ENCODE measurements around the gene HELT.
"Not testable (repeated sequence)": the region's sequence is repeated elsewhere in the genome, so short reads cannot be mapped to it uniquely, and the experiment has no call there.

Gene HELT, protein sequence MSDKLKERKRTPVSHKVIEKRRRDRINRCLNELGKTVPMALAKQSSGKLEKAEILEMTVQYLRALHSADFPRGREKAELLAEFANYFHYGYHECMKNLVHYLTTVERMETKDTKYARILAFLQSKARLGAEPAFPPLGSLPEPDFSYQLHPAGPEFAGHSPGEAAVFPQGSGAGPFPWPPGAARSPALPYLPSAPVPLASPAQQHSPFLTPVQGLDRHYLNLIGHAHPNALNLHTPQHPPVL

DNA sequence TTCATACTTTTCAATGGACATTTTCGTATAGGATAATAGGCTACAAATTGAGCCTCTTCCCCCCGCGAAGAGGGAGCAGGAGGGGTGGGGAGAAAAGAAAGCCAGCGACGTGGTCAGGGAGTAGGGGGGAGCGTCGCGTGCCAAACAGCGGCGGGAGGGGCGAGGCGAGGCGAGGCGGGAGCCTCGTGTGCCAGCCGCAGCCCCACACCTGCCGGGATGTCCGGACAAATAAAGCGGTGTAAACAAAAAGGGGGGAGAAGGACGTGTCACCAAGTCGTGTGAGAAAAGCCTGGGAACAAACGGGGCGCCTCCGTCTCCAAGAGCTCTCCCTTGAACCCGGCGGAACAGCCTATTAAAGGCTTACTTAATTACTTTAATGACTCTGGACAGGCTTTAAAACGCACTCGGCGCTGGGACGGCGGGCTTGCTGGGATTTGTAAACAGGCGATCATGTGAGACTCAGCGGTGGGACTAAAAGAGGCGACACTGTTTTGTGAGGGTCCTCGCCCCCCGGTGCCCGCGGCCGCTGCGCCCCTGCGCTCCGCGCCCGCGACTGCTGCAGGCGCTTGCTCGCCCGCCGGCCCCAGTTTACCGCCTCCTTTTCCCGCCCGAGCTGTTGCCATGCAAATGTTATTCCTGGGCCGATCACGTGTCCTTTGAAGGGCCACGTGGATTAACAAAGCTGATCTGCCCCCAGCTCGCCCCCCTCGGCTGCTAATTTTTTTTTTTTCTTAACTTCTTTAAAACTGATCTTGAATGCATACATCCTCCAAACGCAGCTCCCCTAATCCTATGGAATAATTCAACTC lies at the start of gene HELT:
Gene HELT, plus strand, starts transcription at position 527 of the 809 bp plus-strand sequence. CDS start 439 bp downstream, outside the sequence.
- DNase-seq: no peak

DNA sequence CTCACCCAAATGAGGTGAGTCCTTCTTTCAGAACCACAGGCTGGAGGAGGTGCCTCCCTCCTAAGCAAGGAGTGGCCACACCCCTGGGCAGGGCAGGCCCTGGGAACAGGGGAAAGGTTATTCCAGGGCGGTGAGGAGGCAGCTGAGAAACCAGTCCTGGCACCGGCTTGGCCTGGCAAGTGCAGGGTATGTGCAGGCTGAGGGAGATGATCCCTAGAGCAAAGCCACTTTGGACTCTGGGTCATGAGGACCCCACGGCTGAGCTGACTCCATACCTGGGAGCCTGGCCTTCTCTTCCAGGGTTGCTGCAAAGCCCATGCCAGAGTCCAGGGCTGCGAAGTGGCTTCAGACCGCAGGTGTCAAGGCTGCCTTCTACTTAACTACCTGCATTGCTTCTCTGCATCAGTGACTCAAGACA lies 49.5 kb upstream of the HELT start:
- no peak for DNase-seq

DNA sequence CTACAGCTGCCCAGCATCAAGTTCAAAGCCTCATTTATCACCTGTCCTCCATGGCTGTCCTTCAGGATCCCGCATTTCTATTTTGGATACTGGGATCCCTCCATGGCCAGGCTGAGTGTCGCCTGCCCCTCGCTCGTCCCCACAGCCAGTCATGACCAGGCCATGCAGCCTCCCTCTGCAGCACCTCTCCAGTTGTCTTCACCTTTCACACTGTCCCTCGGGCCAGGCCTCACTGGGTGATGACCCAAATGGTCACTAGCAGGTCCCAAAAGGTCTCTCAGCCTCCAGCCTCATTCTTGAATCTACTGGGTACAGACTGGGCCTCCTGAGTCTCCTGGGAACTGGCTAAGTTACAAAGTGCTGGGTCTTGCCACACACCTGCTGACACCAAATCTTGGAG lies 48.7 kb upstream of the HELT start:
- DNase-seq: no peak

DNA sequence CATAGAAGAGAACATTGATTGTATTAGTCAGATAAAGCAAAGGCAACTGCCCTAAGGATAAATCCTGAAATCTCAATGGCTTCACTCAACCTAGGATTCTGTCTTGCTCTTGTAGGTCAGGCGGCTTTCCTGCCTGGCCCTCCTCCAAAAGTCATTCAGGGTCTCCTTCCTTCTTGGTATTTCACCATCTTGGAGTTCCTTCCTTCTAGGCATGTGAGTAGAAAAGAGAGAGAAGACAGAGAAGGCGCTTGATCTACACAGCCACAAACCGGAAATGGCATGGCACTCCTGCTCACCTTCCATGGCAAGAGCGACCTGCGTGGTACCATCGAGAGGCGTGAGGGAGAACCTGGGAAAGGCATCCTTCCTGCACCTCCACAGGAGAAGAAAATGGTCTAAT lies 45.3 kb upstream of the HELT start:
- no peak for DNase-seq

DNA sequence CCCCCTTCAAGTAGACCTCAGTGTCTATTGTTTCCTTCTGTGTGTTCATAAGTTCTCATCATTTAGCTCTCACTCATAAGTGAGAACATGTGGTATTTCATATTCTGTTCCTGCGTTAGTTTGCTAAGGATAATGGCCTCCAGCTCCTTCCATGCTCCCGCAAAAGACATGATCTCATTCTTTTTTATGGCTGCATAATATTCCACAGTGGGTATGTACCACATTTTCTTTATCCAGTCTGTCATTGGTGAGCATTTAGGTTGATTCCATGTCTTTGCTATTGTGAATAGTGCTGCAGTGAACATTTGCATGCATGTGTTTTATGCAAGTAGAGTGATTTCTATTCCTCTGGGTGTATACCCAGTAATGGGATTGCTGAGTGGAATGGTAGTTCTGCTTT lies 41.9 kb upstream of the HELT start:
- DNase-seq: not testable (repeated sequence)

DNA sequence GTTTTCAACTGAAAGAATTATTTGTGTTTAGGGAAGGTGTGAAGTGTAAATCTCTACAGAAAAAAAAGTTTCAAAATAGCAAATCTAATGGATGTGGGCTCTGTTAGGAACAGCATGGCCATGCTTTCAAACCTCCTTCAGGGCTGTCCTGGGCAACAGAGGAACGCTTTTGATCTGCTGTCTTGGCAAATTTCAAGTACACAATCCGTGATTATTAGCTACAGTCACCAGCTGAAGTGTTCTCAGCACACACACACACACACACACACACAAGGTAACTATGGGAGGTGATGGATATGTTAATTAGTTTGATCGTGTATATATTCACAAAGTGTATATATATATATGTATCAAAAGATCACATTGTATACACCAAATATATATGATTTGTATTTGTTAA lies 40.5 kb upstream of the HELT start:
- DNase-seq: no peak

DNA sequence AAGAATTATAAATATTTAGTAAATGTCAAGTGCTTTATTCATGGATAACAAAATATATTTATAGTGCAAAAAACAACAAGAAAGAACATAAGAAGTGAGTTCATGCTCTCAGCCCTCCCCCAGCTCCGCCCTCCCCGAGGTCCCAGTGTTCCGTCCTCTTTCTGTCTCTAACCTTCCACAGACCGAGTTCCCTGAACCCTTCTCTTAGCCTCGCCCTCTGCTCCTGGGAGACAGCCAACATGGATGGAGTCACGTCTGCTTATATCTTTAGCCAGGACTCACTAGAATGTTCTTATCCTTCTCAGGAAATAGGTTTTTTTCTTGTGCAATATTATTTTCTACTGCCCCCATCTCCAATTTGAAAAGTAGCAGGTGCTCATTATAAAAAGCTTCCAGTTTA lies 40.1 kb upstream of the HELT start:
- DNase-seq: no peak

DNA sequence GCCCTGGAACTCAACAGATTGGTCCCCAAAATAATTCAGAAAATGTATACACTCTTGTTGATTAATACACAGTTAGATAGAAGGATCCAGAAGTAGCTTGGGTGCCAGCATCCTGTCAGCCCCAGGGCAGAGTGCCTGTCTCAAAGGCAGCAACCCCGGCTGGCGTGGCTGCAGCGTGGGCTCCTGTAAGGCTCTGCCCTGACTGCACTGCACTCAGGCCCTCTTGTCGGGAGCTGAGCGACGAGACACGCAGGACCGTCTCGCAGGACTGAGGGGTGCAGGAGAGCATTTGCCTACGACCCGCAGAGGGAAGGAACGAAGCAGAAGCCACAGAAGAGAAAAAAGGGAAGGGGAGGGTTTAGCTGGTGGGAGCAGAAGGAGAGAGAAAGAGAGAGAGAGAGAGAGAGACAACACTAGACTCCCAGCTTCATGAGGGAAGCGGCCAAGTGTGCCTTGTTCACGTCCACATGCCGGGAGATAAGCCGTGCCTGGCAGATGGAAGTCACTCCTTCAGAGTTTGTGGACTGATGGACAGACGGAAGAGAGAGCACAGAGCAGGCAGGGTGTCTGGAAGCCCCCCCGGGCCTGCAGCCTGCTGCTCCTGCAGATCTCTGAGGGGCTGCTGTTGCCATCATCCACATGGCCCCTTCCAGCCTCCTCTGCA lies 38.7 kb upstream of the HELT start:
- no peak for DNase-seq

DNA sequence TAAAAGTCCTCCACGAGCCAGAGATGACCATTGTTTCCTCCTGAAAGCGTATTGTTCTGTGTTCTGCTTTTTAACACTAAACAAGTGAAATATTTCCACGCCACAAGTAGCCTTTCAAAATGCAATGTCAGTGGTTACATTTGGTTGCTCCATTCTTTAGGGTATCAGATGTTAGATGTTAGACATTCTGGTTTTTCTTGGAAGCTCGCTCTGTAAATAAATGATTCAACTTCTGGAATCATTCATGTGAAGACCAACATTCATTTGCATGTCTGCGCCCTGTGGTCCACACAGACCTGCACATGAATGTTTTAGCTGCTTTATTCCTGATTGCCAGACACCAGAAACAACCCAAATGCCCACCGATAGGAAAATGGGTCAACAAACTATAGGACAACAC lies 38.0 kb upstream of the HELT start:
- DNase-seq: no peak

DNA sequence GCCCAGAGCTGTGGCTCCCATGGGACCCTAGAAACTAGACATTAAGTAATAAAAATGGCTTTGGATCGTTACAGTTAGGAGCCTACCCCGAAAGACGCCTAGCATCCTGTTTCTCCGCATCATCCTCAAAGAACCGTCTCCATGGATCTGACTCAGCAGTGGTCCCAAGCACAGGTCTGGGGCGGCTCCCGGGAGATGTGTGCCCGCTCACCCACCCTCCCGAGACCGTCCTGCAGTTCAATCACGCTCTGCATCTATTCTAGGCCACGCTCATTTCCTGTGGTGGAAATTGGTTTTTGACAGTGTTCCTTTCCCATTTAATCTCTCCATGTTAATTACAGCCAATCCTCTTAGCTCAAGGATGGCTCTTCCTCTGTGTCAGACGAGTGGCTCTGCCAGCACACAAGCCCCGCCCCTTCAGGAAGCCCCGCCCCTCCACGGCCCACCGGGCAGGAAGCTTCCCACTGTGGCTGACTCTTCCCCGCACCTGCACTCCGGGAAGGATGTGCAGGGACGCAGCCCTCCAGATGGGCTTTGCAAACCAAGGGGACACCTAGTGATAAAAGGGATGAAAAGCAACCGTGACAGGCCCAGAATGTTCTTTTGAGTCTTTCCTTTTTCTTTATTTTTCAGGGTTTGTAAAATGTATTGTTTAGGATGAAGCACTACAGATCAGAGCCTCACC lies 34.5 kb upstream of the HELT start:
- DNase-seq: no peak

DNA sequence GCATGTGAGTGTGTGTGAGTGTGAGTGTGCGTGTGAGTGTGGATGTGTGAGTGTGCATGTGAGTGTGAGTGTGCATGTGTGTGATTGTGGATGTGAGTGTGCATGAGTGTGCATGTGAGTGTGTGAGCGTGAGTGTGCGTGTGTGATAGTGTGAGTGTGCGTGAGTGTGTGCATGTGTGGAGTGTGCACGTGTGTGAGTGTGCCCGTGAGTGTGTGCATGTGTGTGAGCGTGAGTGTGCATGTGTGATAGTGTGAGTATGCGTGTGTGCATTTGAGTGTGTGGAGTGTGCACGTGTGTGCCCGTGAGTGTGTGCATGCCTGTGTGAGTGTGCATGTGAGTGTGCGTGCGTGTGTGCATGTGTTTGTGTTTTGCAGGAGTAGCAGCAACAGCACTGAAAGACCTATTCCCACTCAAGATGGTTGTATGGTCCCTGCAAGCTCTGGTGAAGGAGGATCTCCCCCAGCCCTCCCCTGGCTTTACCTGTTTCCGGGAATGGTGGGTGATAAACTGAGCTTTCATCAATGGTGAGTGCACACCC lies 30.7 kb upstream of the HELT start:
- no peak for DNase-seq

DNA sequence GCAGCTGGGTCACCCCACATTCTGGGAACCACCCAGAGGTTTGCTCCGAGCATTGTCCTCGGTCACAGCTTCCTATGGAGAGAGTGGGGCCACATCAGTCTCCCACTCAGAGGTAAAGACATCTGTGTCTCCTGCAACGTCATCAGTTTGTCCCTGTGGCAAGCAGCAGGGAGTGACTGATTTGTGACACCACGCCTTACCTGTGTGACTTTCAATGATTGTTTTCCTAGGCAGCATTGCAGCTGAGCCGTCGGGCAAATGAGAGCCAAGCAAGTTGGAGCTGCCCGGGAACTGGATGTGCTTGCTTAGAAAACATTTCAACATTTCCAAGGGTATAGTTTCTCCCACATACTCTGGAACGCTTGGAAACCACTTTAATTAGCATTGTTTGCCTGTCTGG lies 29.7 kb upstream of the HELT start:
- DNase-seq: no peak

DNA sequence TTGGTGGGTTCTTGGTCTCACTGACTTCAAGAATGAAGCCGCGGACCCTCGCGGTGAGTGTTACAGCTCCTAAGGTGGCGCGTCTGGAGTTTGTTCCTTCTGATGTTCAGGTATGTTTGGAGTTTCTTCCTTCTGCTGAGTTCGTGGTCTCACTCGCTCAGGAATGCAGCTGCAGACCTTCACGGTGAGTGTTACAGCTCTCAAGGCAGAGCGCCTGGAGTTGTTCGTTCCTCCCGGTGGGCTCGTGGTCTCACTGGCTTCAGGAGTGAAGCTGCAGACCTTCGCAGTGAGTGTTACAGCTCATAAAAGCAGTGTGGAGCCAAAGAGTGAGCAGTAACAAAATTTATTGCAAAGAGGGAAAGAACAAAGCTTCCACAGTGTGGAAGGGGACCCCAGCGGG lies 29.0 kb upstream of the HELT start:
- DNase-seq: not testable (repeated sequence)

DNA sequence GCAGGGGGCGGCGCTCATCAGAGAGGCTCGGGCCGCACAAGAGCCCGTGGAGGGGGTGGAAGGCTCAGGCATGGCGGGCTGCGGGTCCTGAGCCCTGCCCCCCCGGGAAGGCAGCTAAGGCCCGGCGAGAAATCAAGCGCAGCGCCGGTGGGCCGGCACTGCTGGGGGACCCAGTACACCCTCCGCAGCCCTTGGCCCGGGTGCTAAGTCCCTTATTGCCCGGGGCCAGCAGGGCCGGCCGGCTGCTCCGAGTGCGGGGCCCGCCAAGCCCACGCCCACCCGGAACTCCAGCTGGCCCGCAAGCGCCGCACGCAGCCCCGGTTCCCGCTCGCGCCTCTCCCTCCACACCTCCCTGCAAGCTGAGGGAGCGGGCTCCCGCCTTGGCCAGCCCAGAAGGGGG lies 28.2 kb upstream of the HELT start:
- not testable (repeated sequence) for DNase-seq

DNA sequence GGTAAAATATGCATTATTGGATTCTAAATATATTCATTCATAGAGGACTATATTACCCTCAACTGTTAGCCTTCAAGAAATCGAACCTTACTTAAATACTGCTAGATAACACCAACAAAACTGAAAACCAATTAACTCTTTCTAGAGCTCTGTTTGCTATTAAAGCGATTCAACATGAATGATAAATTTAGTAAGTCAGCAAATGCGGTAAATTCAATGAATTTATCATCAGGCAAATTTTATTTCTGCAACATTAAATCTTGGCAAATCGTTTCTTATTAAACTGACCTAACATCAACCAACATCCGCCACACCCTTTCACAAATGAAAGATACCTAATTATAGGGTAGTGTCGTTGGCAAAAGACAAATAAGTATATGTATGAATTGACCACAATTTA lies 26.4 kb upstream of the HELT start:
- DNase-seq: no peak

DNA sequence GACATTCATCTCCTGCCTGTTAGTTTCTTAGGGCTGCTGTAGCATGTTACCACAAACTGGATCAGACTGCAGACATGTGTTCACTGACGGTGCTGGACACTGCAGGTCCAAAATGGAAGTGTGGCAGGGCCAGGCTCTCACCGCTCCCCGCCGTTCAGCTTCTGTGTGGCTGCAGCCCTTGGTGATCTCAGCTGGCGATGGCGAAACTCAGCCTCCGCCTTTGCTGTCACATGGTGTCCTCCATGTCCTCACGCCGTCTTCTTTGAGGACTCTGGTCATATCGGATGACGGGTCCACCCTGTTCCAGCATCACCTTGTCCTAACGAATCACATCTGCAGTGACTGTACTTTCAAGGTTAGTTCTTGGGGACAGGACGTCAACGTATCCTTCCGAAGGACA lies 25.9 kb upstream of the HELT start:
- DNase-seq: no peak

DNA sequence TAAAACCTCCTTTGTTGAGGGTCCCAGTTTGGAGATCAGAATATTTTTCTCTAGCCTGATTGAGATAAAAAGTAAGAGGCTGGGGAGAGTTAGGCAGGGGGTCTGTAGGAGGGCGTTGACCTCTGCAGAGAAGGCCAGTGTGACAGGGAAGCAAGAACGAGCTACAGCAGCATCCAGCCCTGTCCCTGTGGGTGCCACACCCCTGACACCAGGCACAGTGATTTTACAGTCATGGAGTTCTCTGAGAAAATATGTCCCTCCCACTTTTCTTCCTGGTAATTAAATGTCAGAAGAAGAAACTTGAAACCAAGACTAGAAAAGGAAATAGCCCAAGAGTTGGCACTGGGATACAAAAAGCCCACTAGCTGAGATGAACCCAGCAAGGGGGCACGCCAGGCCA lies 25.0 kb upstream of the HELT start:
- no peak for DNase-seq

DNA sequence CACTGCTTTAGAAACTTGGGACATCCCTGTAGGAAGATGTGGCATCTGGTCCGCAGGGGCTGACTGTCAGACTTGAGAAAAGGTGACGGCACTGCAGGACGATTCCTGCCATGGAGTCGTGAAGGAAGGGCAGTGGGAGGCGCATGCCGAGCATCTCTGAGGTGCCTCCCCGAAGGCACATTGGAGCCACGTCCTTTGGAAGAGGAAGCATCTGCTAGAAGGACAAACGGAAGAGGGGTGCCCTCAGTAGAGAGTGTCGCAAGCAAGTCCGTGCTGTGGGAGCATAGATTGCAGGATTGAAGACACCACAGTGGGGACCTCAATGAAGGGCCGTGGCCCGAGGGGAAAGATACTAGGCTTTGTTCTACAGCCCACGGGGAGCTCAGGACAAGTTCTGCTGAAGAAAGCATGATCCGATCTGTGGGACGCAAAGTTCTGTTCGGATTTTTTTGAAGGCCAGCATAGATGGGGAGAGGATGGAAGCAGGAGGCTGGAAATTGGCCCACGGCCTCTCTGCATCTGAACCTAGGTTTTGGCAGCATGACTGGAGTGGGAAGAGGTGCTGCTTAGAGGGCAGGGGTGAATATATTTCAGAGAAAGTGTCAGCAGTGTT lies 24.2 kb upstream of the HELT start:
- DNase-seq: no peak

DNA sequence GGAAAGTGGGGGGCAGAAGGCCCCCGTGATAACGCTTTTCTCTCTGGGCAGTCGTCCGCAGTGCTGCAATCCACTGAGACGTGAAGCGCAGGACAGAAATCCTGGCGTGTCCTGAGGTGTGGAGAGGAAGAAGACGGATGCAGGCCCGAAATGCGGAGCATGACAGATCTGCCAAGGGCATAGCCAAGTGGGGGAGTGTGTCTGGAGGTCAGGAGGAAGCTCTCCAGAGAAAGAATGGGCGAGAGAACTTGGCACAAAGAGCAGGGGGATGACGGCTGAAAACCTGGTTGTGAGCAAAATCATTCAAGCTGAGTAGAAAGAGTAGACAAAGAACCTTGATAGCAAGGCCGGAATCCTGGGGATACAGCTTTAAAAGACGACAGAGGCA lies 23.7 kb upstream of the HELT start:
- DNase-seq: no peak

DNA sequence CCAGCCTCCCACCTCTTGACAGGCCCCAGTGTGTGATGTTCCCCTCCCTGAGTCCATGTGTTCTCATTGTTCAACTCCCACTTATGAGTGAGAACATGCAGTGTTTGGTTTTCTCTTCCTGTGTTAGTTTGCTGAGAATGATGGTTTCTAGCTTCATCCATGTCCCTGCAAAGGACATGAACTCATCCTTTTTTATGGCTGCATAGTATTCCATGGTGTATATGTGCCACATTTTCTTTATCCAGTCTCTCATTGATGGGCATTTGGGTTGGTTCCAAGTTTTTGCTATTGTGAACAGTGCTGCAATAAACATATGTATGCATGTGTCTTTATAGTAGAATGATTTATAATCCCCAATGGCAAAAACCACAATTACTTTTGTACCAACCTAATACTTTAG lies 20.6 kb upstream of the HELT start:
- DNase-seq: not testable (repeated sequence)

DNA sequence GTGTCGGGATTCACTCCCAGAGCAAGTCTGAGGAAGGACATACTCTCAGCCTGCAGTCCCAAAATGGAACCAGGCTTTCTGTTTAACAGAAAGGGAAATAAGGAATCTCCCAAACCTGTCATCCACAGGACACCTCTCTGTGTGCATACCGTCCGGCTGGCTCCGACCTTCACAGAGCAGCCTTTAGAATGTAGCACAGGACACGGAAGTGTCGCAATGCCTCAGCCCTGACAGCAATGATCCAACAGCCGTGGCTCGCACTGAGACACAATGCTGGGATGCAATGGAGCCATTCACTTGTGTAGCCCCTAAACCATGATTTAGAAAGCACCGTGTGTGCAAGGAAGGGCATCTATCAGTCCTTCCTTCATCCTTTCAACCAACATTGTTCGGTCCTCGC lies 15.5 kb upstream of the HELT start:
- no peak for DNase-seq

DNA sequence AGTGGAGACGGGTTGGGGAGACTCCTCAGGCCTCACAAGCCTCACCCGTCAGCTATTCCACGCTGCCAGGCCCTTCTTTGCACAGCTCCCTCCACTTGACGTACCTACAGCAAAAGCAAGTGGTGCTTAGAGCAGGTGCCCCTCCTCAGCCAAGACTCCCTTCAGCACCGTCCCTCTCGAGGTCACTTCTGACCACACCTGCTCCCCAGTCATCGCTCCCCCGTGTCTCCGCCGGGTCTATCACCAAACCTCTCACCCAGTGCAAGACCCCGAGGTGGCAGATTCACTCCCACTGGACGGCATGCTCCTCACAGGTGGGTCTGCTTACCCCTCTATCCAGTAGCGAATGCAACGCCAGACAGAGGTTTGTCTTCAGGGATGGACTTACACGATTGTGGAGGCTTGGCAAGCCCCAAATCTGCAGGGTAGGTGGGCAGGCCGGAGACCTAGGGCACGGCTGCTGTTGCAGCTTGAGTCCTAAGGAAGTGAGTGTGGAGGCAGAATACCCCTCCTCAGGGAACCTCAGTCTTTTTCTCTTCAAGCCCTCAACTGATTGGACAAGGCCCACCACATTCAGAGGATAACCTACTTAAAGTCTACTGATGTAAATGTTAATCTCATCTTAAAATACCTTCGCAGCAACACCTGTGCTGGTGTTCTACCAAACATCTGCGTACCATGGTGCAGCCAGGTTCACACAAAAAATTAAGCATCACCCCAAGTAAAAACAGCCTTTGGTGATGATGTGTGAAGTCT lies 14.5 kb upstream of the HELT start:
- no peak for DNase-seq

All from NCI-H510A (cell line).